Glomerular visceral epithelial cell (primary cell): Measurements from ENCODE around the gene EYS.
A peak's percentile ranks its signal among the peaks of the same experiment; 100 is the strongest.

Experiments used
- DNase-seq: peaks from one replicate; pipeline ENCODE4 v3.0.0-alpha.2; 2016; ENCODE audit errors: extremely low spot score

Gene EYS

DNA sequence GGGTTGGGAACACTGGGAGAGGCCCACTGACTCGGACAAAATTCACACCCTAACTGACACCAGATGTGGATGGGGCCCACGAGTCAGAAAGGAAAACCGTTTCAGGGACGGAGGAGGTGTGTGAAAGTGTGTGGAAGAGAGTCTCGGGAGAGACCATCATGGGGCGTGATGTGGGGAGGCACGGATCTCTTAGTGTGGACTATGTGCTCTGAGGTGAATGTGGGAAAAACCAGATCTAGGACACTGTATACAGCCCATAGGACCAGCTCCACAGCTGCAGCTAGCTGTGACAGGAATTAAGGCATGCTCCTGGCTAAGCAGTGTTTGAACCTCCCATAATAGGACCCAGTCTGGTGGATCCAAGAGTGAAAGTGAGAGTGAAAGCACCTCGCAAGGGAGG is 1380.1 kb downstream of the EYS start:
- DNase-seq = no peak

DNA sequence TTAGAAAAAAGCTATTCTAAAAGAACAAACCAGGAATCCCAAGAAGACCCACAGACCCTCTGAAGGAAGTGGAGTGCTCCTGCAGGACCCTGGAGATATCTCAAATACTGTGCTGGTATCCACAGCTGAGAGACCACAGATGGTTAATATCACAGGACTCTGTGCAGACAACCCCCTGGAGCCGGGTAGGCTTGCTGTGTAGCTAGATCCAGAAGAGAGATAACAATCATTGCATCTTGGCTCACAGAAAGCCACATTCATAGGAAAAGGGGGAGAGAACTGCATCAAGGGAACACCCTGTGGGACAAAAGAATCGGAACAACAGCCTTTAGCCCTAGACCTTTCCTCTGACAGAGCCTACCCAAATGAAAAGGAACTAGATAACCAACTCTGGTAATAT is 1381.9 kb downstream of the EYS start:
- no peak for DNase-seq

DNA sequence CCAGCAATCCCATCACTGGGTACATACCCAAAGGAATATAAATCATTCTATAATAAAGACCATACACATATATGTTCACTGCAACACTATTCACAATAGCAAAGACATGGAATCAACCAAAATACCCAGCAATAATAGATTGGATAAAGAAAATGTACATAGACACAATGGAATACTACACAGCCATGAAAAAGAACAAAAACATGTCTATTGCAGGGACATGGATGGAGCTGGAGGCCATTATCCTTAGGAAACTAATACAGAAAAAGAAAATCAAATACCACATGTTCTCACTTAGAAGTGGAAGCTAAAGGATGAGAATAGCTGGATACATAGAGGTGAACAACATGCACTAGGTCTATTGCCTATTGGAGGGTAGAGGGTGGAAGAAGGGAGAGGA is 1396.8 kb downstream of the EYS start:
- DNase-seq = no peak

DNA sequence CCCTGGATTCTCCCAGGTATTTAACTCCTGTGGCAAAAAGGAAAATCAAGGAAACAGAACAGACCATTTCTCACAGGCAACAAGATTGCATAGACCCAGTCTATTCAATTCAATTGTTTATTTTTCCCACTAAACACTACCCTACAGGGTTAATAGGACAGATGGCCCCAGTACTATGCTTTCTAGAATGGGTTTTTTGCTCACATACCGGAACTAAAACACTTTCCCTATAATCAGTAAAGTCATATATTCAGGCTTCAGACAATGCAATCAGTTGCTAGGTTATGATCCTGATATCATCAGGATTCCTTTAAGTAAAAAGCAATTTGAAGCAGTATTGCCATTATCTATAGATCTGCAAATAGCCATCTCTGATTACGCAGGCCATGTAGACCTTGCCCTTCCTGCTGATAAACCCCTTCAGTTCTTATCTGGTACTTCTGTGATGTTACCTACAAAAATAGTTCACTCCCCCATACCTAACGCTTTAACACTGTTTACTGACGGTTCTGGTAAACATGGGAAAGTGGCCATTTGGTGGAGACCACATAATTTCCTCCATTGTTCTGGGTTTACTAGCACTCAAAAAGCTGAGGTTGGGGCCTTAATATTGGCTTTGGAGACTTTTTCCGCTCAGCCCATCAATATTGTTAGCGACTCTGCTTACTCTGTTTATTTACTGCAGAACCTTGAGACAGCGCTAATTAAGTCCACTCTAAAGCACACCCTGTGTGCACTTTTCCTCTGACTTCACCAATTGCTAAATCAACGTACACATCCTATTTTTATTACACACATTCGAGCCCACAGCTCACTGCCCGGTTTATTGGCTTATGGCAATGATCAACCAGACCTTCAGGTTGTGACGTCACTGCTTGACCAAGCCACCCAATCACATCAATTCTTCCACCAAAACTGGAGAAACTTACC is 1405.5 kb downstream of the EYS start:
- DNase-seq = no peak

DNA sequence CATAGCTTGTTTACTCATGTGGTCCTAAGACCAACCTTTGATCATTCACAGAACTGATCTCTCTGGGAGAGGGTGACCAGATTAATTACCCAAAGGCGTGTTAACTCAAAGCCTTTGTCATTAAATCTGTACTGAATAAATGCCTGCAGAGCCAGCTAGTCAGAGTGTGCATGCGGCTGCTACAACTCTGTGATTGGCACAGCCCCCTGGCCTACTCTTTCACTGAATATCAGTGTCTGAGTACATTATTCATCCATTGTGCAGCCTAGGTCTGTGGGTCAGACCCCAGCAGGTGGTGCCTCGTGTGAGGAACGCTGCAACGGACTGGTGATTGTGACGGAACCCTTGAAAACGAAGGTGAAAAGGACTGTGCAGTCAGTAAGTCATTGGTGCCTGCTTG is 1407.8 kb downstream of the EYS start:
- DNase-seq = no peak

DNA sequence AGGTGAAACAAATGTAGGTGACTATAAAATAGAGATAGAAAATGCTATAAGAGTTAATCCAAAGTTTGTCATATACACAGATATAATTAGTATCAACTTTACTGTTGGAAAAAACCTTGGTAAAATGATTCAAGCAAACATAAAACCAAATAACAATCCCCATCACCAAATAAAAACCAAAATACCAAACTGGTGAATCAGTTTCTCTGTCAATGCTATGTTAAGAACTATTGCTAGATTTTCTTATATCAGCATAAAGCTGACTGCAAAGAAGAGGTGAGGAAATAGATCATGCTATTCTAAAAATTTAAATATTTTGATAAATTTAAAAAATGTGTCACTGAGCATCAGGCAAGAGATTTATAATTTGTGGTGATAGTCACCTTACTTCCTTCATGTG is 1413.0 kb downstream of the EYS start:
- DNase-seq = no peak

DNA sequence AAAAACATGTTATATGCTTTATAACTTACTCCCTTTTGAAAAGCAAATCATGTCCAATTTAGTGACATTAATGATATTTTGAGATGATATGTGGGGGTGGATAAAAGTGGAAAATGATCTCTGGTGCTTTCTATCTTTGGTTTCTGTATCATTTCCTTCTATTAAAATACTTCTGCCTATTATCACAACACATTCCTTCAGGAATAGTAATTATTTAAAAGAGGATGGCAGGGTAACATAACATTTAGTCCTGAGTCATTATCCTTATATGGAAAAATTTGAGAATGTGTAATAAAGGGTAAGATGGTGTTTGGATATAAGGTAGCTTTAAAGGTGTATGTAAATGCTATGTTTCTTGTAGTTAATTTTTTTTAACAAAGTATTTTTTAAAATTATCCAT is 1413.7 kb downstream of the EYS start:
- no peak for DNase-seq

DNA sequence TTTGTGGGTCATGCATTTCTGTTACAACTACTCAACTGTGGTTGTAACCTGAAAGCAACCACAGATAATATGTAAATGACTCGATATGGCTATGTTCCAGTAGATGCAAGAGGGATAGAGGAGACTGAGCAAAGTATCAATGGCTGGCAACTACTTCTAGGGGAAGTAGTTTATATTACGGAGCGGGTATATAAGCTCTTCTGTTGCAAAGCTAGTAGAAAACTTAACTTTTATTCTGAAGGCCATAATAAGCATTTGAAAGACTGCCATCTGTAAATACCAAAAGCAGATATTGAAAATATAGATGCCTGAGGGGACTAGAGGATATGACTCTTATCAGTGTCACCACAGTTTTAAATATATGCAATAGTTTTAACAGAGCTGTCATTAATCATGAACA is 1416.2 kb downstream of the EYS start:
- no peak for DNase-seq

DNA sequence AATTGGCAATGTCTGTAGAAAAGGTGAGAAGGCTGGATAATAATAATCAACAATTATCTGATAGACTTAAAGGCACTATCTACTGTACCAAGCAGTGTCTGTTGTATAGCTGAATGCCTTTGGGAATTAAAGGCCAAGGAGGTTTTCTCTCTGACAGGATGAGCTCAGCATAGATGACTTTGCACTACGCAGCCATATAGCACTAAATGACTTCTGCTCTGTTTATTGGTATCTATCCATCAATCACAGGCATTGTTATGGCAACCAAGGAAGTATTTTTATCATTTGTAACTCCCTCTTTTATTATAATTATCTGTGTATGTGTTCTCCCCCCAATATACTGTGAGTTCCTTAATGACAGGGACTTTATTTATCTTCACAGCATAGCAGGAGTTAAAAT is 1417.1 kb downstream of the EYS start:
- DNase-seq = no peak

DNA sequence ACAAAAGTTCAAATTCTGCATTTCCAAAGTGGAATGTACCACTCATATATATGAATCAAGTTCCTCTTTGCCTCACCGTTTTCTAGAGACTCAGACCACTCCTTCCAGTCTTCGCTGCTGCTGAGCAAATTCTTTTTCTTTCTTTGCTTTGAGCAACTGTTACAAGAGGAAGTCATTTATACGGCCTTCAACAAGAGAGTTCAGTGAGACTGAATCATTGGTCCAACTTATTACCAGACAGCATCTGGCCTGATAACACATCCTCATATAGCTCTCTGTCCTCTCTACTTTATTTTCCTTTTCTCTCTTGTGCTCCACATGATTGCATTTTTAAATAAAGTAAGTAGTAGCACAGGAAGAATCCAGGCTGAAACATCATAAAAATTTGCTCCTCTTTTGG is 1418.7 kb downstream of the EYS start:
- no peak for DNase-seq

DNA sequence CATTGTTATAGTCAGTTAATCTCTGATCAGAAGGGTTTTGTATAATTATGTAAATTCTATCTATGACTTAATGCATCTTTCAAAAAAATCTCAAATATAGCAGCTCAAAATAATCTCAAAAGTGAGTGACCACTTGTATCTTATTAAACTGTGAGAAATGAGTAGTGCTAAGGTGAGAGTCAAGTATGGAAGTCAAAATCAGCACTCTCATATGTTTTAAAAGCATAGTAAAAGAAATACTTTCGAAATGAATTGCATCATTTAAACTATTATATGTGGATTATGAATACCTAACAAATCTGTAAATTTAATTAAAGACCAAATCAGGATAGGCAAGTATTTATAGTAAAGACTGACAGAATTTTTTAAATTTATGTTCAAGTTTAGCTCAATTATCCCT is 1425.9 kb downstream of the EYS start:
- no peak for DNase-seq

DNA sequence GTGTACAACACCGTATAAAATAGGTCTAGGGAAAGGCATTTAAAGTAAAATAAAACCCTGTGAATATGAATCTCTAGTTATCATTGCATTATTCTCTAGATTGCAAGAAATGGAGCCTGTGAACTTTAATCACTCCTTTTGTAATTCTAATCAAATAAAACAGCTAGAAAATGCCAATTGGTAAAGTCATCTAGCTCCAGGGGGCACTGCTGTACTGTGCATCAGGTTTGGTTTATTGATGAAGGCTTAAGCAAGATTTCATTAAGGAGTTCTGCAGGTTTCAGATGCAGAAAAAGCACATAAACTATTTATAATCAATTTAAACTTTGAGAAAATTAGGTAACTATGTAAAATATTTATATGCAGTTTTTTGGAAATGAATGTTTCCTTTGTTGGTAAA is 1426.5 kb downstream of the EYS start:
- peak; percentile 35 for DNase-seq

DNA sequence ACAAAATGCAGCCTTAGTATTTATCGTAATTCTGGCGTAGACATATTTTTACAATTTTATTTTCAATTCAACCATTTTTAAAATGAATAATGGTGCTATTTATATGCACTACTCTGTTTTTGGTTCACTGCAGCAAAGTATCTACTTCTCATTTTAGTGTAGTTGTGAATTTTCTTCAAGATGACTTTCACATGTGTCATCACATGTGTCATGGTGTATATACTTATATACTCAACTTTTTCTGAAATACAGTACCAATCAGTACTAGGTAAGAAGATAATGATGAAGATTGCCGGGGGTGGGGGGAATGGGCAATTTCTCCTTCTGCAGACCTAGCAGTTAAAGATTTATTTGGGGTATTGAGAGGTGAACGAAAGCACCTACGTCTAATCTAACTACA is 1436.9 kb downstream of the EYS start:
- no peak for DNase-seq

DNA sequence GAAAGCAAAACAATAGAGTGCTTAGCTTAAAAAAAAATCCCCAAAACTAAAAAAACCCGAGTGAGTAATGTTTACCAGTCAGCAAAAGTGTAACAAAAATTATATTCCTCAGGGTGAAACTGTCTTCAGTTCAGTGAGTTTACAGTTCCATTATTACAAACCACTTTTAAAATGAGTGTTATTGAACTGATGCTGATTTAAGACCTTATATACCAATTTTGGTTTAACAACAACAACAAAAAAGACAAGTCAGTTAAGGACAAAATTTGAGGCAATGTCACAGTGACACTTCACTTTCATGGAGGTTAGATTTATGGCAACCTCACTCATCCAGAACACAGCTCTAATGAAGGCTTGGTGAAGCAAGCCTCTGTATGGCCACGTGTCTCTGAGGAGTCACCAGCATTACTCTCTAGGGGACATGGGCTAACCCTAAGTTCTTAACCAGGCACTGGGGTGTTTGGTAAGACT is 1440.6 kb downstream of the EYS start:
- peak; percentile 4 for DNase-seq

DNA sequence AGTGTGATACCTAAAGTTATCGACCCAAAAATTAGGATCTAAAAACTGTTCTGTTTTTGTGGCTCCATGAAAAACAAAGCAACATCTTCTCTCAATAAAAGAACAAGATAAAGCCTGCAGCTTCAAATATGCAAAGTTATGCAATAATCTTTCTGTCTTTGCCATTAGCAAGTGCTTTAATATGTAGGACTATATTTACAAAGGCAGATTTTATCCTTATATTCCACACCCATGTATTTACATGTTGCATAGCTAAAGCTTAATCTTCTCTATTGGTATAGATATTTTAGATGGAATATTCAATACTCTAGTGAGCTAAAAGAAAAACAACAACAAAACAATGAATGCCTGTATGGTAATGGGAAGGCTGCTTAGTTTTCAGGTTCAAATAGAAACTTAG is 1443.2 kb downstream of the EYS start:
- no peak for DNase-seq

DNA sequence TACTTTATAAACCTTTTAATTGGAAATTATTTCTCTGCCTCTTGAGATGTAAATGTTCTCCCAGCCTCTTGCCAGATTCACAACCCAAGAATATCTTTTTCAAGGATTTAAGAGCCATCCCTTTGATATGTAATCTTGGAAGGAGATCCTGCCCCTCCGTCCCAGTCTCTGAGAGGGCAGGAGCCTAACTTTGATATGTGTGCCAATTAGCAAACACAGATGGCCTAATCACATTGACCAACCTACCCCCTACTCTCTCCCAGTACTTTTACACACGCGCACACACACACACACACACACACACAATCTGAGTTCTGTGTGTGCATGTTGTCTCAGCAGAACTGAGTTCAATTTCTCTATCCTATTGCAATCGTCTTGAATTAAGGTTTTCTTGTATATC is 1447.7 kb downstream of the EYS start:
- no peak for DNase-seq

DNA sequence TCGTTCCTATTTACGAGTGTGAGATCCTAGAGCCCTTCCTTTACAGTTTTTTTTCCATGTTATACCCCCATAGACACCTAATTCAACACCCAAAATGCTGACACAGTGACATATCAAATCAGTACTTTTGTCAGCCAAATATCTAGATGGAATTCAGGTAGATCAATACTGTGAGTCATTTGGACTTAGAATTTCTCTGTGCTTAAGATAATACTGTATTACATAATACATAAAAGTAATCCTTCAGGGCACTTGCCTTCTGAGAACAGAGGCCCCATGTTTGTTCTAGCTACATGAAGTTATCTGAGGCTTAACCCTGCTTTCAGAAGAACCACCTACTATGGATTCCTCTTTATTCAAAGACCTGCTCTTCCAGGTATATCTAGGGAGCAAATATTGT is 1448.3 kb downstream of the EYS start:
- DNase-seq = no peak

DNA sequence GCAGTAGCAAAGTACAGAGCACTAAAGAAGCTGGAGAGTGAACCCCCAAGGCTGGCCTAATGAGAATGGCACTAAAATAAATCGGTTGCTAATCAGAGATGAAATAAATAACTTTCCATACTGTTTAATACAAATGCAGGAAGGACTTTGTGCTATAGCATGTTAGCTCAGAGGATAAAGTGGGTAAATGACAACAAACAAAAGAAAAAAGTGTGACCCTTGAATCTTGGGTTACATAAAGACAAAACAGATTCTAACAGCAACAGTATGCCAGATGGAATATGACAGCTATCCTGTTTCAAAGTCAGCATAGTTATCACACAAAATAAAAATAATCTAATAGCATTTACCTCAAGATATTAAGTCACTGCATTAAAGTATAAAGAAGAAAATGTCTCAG is 1448.7 kb downstream of the EYS start:
- DNase-seq = no peak

DNA sequence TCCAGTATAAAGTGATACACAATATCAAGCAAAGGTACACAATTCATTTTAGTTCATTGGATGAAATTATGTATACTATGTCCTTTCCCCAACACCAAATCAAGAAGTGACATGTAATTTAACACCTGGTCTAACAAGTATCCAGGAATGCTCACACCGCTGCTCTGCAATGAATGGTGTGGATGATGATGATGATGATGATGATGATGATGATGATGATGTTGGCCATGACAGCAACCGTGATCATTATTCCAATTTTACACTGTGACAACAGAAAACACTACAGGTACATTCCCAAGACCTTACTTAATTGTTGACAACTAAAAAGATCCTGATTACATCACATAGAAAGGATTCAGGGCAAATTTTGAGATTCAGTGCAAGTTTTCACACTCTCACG is 1449.4 kb downstream of the EYS start:
- DNase-seq = no peak

DNA sequence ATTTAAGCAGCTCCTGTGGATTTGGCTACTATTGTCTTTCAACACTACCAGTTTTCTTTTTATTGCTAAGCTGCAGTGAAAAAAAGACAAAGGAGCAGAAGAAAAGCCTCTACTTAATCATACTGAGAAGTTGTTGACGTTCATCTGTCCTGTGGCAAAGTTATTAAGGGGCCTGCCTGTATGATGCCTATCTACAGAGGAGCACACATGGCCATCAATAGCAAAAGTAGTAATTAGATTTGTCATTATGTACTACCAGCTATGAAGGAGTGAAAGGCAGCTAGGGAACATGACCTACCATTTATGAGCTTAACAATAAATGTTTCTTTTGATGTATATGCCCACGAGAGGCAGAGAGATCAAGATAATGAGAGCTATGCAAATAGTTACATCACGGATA is 1450.5 kb downstream of the EYS start:
- DNase-seq = no peak

DNA sequence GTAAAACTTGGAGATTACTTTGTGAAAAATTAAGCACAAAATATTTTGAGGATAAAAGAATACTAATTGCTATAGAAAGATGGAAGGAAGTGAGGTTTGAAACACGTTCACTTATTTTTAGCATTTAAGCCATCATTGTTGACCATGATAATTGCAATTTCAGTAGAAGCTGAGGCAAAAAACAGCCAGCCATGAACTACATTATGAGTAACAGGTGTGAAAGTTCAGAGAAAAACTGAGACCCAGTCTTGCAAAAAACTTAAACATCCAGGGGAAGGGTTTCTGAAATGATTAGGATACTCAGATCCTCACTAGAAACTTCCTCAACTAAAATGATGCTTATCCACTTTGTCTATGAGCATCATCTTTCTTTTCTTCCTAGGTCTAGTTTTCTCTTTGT is 1452.0 kb downstream of the EYS start:
- no peak for DNase-seq

DNA sequence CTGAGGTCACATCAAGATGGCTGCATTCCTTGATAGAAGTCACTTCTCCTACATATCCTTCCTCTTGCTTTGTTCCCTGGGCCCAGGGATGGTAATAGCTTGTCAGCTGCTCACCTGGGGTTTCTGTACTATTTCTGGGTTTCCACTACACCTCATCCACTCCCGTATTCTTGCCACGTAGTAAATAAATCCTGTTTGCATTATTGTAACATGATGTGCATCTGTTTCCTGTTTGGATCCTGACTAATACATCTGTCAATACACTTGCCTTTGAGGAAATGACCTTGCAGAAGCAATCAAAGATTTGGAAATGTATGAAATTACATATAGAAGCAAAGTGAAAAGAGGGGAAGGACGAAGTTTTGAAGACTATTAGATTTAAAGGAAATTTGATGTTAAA is 1452.5 kb downstream of the EYS start:
- DNase-seq = no peak

DNA sequence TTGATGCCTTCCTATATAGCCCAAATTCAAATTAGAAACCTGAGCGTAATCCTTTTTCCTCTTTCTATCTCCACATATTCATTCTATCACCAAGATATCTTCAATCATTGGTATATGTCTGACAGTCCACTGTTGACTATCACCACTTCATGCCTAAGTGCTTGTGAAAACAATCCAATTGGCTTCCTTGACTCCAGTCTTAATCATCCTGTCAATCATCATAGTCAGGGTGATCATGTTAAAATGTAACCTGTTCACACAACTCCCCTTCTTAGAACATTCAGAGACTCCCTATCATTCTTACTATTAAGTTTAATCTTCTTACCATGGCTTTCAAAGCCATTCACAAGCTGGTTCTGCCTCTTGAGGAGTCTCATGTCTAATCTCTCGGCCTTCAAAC is 1454.8 kb downstream of the EYS start:
- DNase-seq = peak; percentile 8

DNA sequence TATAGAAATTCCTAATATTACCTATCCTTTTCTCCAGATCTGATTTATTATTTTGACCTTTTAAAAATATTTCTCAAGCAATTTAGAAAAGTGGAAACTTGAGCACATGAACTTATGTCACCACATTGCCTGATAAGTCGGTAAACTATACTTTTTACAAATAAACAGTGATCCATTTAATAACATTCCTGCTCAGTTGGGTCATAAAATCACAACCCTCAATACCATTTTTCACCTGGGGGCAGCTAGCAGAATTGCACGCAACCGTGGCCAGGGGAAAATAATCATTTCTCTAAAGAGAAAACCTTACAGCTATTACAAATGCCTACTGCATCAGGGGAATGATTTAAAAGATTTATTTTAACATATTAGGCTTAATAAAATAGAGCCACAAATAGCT is 1456.9 kb downstream of the EYS start:
- DNase-seq = no peak
